ENCODE data around the gene RDH12.

The RDH12 gene

GRCh38 chr14:67757175-67757574 is 55.5 kb downstream of the RDH12 start:
- DNase-seq = no peak

GRCh38 chr14:67759916-67760315 is 58.2 kb downstream of the RDH12 start:
- no peak for DNase-seq

- DNase-seq = no peak
Observed at GRCh38 chr14:67762051-67762450, 60.4 kb downstream of the RDH12 start.

DNA sequence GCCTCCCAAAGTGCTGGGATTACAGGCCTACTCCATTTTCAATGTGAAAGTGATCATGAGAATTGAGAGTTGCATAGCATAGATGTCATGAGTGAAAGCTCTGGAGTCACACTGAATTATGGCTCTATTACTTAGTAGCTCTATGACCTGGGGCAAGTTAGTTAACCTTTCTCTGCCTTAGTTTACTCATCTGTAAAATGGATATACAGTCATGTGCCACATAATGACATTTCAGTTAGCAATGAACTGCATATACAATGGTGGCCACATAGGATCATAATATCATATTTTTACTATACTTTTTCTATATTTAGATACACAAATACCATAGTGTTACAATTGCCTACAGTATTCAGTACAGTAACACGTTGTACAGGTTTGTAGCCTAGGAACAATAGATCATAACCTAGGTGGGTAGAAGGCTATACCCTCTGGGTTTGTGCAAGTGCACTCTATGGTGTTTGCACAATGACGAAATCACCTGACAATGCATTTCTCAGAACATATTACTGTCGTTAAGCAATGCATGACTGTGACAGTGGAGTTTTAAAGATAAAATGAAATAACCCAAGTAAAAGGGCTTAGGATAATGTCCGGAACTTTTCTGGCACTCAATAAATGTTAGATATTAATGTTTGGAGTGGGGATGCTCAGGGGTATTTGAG is 61.6 kb downstream of the RDH12 start:
- no peak for DNase-seq

DNA sequence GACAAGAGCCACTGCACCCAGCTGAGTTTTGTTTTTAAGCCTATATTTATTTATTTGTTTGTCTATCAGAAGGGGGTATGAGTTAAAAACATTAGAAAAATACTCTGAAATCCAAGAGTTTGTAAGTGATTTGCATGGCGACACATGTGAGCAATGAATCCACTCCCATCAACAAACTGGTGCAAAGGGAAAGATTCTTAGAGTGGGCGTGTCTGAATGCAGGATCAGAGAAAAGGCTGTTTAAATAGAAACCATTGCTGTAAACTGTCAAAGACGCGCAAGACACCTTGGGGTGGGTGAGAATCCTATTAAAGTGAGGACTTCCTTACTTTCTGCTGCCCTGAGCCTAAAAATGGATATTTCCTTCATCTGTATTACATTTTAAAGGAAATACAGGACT is 62.8 kb downstream of the RDH12 start:
- DNase-seq = no peak

DNA sequence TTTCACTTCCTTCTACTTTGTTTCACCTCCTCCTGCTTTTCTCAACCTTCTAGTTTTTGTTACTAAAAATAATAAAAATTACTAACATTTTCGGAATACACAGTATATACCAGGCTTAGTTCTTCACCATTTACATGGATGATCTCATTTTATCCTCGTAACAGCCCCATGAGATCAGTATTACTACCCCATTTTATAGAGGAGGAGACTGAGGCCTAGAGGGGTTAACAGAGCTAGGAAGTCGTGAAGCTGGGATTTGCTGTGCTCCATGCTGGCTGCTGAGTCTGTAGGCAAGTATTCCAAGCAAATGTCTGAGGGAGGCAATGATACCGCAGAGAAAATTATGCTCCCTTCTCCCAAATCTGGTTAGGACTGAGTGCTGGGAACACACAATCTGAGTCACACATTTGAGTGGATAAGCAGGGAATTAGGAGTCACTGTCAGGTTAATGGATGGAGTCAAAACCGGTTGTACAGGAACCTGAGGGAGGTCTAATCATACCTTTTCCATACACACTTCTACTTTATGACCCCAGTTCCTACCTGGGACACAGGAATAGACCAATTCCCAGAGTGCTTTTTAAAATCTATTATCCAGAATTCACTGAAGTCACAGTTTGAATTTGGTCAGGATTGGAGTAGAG is 63.6 kb downstream of the RDH12 start:
- no peak for DNase-seq

DNA sequence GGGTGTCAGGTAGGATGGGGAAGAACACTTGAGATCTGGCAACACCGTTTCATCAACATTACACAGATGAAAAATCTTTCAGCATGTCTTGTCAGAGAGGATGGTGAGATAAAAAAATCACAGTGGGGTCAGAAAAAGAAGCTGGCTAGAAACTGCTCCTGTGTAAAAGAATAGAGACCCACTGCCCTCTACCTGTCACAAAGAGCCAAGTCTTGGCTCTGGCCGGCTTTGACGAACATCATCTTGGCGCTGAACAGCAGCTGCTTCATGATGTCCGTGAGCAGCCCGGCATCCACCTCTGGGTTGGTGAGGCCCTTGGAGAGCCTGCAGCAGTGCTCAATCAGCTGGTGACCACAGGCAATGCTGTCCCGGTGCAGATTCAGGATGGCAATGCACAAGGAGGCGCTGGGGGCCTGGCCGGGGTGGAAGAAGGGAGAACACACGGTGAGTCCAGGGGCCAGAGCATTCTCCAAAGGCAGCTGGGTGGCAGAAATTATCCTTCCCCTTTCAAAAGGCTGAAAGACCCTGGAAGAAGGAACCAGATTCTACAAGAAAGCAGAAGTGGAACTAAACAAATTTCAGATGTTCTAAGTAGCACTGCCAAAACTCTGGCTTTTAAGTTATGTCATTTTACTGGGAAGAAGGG is 64.5 kb downstream of the RDH12 start:
- DNase-seq = no peak

GRCh38 chr14:67768219-67768618 is 66.5 kb downstream of the RDH12 start:
- DNase-seq = no peak

DNA sequence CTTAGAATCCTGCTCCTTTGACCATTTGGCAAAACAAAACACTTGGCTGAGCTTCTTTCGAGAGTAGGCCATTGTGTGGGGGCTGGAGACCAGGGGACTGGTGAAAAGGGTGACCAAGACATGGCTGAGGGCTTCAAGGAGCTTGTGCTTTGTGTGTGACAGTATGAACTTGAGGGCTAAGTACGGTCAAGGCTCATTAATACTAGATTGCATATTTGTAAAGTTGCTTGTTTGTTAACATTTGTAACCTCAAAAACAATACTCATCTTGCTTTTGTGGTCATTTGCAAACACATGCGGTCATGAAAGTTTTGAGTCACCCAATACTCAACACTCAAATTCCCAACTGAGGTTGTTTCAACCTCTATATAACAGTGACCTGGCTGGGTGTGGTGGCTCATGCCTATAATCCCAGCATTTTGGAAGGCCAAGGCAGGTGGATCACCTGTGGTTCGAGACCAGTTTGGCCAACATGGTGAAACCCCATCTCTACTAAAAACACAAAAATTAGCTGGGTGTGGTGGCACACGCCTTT is 72.2 kb downstream of the RDH12 start:
- no peak for DNase-seq

DNA sequence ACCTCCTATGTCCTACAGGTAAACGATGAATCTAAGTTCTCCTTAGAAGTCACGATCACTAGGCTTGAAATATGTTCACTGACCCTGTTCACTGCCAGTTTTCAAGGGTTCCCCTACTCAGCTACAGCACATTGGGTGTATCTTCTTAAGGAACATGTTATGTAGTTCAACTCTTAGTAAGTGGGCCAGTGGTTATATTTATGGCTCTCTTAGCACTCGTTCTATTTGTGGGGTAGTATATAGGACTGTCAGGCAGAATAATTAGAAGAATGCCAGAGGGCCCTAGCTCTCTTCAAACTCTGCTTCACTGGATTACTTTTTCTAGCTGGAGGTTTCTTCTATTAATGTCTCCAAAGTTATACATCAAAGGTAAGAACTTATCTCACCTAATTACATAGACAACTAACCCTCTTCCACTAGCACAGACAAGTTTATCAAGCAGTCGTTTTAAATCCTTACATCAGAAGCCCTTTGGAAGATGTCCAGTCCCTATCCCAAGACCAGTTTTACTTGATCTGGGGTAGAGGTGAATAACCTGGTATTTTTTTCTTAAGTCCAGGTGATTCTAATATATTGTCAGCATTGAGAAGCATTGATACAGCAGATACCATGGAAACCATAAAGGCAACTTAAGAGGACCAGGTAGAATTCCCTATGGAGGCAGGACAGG is 75.1 kb downstream of the RDH12 start:
- DNase-seq = no peak

DNA sequence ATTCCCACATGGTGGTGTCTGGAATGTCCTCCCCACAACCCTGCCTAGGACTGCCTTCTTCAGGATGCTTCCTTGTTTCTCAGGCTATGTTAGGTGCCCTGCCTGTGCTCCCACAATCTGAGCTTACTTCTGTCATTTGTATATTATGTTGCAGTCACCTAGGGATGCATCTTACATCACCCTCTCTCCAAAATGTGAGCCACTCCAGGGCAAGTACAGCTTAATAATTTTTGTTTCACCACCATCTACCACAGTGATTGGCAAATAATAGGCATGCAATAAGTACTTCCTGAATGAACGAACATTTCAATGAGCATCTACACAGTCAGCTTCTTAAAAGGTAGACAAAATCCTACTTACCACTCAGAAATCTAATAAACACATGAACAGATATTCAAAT is 77.1 kb downstream of the RDH12 start:
- no peak for DNase-seq

DNA sequence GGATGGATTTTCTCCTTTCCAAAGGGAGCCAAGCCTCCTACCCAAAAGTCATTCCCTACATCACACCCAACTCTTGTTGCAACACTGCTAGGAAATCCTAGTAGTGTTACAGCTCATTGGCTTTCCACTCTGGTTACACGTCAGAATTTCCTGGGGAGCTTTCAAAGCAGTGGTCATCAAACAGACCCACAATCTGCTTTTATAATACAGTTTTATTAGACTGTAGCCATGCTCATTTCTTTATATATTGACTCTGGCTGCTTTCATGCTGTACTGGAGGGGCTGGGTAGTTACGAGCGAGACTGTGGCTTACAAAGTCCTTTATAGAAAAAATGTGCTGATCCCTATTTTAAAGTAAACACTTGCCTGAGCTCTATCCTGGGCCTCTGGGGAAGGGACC is 80.4 kb downstream of the RDH12 start:
- no peak for DNase-seq

All from NCI-H748 treated with DMSO at 0.1 percent for 48 hours (cell line).